RCC 7860 (cell line): ENCODE results near the gene DEPDC5.

Experiments used
- DNase-seq: peaks from one replicate; pipeline ENCODE4 v3.0.0-alpha.2; 2015; ENCODE audit warnings: low spot score
- FAIRE-seq: peaks from 2 replicates; lab custom pipeline; 2012; peaks lifted over from hg19 to GRCh38; lab: Jason Lieb, UNC

The DEPDC5 gene

GRCh38 chr22:31883989-31884388 lies 130.2 kb downstream of the DEPDC5 start:
- DNase-seq (no peak), FAIRE-seq (no peak)

GRCh38 chr22:31891366-31892079 lies 137.7 kb downstream of the DEPDC5 start:
- DNase-seq, result no peak
- FAIRE-seq, result no peak

GRCh38 chr22:31892080-31892433 lies 138.2 kb downstream of the DEPDC5 start:
- no peak for FAIRE-seq
- no peak for DNase-seq

GRCh38 chr22:31893460-31893859 lies 139.6 kb downstream of the DEPDC5 start:
- DNase-seq (no peak), FAIRE-seq (no peak)

- no peak for FAIRE-seq
- DNase-seq, result no peak
These were observed 141.7 kb downstream of the DEPDC5 start for GRCh38 chr22:31895411-31896123.

GRCh38 chr22:31896472-31896871 lies 142.7 kb downstream of the DEPDC5 start:
- no peak for FAIRE-seq
- DNase-seq, result no peak

GRCh38 chr22:31897842-31898805 lies 144.3 kb downstream of the DEPDC5 start:
- FAIRE-seq (no peak), DNase-seq (no peak)

GRCh38 chr22:31898926-31899325 lies 145.1 kb downstream of the DEPDC5 start:
- no peak for DNase-seq
- no peak for FAIRE-seq

- FAIRE-seq (no peak), DNase-seq (no peak)
These were observed 145.8 kb downstream of the DEPDC5 start for GRCh38 chr22:31899669-31900068.

- FAIRE-seq, result no peak
These were observed 147.7 kb downstream of the DEPDC5 start for GRCh38 chr22:31901388-31902137.

GRCh38 chr22:31904651-31905050 lies 150.8 kb downstream of the DEPDC5 start:
- DNase-seq, result no peak
- FAIRE-seq, result no peak

More at GRCh38 chr22:31901388-31902137, 147.7 kb downstream of the DEPDC5 start:
- no peak for DNase-seq

- FAIRE-seq (no peak), DNase-seq (no peak)
These were observed 151.5 kb downstream of the DEPDC5 start for GRCh38 chr22:31905356-31905755.

GRCh38 chr22:31906086-31906485 lies 152.3 kb downstream of the DEPDC5 start:
- FAIRE-seq, result no peak

GRCh38 chr22:31906569-31906968 lies 152.8 kb downstream of the DEPDC5 start:
- no peak for FAIRE-seq
- no peak for DNase-seq

More at GRCh38 chr22:31906086-31906485, 152.3 kb downstream of the DEPDC5 start:
- no peak for DNase-seq

- DNase-seq (no peak), FAIRE-seq (no peak)
These were observed 156.2 kb downstream of the DEPDC5 start for GRCh38 chr22:31909977-31910376.

GRCh38 chr22:31911565-31912406 lies 158.0 kb downstream of the DEPDC5 start:
- DNase-seq (no peak), FAIRE-seq (no peak)

GRCh38 chr22:31912407-31912743 lies 158.6 kb downstream of the DEPDC5 start:
- DNase-seq (no peak), FAIRE-seq (no peak)

GRCh38 chr22:31915586-31915985 lies 161.8 kb downstream of the DEPDC5 start:
- no peak for FAIRE-seq
- no peak for DNase-seq

- FAIRE-seq, result no peak
- no peak for DNase-seq
These were observed 163.6 kb downstream of the DEPDC5 start for GRCh38 chr22:31917227-31917921.
